Head of caudate nucleus (tissue), 42 donors: ENCODE results near the gene MAPKBP1.

Experiments used
- DNase-seq, 42 donors: peaks; one replicate each; pipeline versions ENCODE4 v3.0.0 to v3.0.0-alpha.2; 2020 to 2021; ENCODE audit warnings: mixed read lengths in 7 of 42
- intact Hi-C: fragments of 100-400 bp; cut with DNase I; formaldehyde crosslinking; loops from one replicate; pipeline ENCODE4 v1.15.0; 2022

The MAPKBP1 gene

DNA sequence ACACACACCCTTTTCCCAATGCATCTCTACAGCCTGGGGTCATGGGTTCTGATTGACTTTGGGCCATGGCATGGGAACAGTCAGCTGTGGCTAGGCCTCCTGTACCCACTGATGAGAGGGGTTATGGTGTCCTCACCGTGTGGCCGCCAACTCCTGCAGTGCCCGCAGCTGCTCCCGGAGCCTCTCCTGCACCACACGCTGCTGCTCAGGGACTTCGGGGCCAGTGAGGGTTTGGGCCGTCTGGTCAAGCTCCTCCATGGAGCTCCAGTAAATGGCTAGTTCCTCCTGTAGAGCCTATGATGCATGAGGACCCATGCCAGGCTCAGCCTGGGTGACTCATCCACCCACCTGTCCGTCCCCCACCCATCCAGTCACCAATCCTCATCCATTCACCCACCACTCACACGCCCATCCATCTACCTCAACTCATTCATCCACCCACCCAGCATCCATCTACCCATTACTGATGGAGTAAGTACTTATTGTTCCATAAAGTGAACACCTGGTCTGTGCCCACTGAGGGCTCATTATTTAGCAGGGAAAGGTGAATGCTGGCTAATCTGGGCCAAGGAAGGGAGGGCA is 98.0 kb downstream of the MAPKBP1 start:
- peak in 4 of 42 donors; percentile 25 to 55 (median 44) for DNase-seq

DNA sequence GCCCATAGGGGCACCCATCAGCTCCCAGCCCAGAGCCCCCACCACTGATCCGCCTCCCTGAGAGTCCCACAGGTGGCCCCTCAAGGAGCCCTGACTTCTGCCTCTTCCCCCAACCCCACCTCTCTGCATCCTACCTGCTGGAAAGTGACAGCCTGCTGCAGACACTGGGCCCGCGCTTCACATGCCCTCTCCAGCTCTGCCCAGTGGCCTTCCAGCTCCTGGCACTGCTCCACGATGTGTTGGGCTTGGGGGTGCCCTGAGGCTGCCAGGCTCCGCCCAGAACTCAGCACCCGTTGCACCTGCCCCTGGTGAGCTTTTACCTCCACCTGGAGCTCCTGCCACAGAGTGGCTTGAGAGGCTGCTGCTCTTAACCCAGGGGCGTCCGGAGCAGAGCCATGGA is 99.4 kb downstream of the MAPKBP1 start:
- DNase-seq, result no peak
- intact Hi-C loops, result no loop called here

More for the DNA sequence above, 98.0 kb downstream of the MAPKBP1 start:
- intact Hi-C loops, result no loop called here

DNA sequence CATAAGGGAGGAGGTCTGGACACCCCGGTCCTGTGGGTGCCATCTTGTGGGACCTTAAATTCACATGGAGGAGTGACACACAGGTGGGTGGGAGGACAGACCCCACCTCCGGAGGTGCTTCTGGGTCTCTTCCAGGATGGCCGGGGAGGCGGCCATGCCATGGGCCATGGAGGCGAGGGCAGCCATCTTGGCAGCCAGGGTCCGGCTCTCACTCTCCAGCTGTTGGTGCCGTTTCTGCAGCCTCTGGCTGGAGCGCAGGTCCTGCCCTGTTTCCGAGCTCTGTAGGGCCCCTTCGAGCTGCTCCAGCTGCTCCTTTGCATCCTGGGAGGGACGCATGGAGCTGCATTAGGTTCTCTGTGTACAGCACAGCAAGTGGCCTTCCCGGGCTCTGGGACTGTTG is 100.5 kb downstream of the MAPKBP1 start:
- intact Hi-C loops, result no loop called here
- DNase-seq, result no peak

DNA sequence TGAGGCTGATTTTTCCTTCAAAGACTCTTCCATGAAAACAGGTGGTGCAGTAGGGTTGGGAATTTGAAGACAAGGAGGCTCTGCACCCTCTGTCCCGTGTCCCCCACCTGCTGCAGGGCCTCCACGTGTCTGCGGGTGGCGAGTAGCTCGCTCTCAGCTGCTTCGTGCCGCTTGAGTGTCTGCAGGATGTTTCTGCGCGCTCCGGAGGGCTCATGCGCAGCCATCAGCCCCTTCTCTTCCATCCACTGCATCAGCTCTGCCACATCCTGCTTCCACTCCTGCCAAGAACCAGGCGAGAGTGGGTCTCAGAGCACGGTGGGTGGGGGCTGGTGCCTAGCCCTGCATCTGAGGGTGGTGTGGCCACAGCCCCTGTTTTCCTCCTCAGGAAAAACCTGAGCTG is 101.7 kb downstream of the MAPKBP1 start:
- intact Hi-C loops, result no loop called here
- no peak for DNase-seq

DNA sequence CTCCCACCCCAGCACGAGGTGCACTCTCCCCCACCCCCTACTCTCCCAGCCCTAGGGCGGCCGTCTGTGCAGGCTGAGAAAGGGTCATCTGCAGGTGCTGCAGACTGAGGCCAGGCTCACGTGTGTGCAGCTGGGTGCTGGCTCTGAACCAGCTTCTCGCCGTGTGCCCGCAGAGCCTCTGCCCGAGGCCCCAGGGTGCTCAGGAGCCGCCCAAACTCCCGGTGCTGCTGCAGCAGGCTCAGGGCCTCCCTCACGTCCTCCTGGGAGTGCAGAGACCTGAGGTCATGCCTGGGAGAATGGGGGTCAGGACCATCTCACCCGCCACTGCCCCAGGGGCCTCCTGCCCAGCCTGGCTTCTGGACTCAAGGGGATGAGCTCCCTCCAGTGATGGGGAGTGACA is 102.4 kb downstream of the MAPKBP1 start:
- intact Hi-C loops, result no loop called here
- DNase-seq, result no peak
